ENCODE data around the gene HEXD.

The HEXD gene

GRCh38 chr17:82437325-82437668, 19.1 kb downstream of the HEXD start:
- no peak overlapping the region for H3K4me3 ChIP-seq (ENCODE audit: low read depth in 1 of 2, low read length in 1 of 2)
- peaks cover 25 to 28% of the 10 kb centered on the region in 2 experiments for H3K4me1 ChIP-seq (ENCODE audit: control insufficient read depth in 1 of 2, insufficient read depth in 1 of 2, low read depth in 1 of 2, low read length in 1 of 2)
- H3K36me3 ChIP-seq = peaks cover 64% of the 10 kb centered on the region
- no peaks in the 10 kb centered on the region for H3K9me3 ChIP-seq
- H3K27ac ChIP-seq = no peak overlapping the region
- H3K27me3 ChIP-seq = no peaks in the 10 kb centered on the region
- TF ChIP-seq, protein P1, sequence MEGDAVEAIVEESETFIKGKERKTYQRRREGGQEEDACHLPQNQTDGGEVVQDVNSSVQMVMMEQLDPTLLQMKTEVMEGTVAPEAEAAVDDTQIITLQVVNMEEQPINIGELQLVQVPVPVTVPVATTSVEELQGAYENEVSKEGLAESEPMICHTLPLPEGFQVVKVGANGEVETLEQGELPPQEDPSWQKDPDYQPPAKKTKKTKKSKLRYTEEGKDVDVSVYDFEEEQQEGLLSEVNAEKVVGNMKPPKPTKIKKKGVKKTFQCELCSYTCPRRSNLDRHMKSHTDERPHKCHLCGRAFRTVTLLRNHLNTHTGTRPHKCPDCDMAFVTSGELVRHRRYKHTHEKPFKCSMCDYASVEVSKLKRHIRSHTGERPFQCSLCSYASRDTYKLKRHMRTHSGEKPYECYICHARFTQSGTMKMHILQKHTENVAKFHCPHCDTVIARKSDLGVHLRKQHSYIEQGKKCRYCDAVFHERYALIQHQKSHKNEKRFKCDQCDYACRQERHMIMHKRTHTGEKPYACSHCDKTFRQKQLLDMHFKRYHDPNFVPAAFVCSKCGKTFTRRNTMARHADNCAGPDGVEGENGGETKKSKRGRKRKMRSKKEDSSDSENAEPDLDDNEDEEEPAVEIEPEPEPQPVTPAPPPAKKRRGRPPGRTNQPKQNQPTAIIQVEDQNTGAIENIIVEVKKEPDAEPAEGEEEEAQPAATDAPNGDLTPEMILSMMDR (IDR thresholded peaks at IDR 0.05) = no peak

GRCh38 chr17:82438401-82439193, 20.4 kb downstream of the HEXD start:
- Histone ChIP-seq H3K27me3 (no peaks in the 10 kb centered on the region), H3K27ac (no peak overlapping the region), H3K4me1 (ENCODE audit: control insufficient read depth in 1 of 2, insufficient read depth in 1 of 2, low read depth in 1 of 2, low read length in 1 of 2) (peaks cover 25 to 28% of the 10 kb centered on the region in 2 experiments), H3K9me3 (no peaks in the 10 kb centered on the region), H3K4me3 (ENCODE audit: low read depth in 1 of 2, low read length in 1 of 2) (no peak overlapping the region), H3K36me3 (peaks cover 77% of the 10 kb centered on the region)
- TF ChIP-seq, protein P1 (IDR thresholded peaks at IDR 0.05) = no peak

DNA sequence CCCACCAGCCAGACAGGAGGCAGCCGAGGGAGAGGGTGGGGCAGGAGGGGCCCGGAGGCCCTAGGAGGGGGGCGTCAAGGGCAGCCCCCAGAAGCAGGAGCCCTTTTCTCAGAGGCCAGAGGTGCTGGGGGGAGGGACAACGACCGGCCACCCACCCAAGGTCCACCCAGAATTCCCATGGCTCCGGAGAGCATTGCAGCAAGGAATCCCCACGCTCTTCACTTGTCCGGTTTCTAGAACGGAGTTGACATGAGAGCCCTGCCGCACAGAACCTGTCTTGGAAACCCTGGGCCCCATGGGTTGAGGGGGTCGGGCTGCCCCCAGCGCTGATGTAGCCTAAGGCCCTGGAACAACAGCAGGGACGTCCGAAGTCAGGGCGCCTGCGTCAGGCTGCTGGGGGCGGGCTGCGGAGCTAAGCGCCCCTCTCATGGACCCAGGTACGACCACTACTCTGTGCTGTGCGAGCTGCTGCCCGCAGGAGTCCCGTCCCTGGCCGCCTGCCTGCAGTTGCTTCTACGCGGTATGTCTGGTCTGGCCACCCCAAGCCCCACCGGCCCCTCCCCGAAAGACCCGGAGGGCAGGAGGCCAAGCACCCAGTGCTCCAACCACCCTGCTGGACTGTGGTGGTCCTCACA, 21.2 kb downstream of the HEXD start:
- Histone ChIP-seq H3K36me3 (peaks cover 79% of the 10 kb centered on the region), H3K4me1 (ENCODE audit: control insufficient read depth in 1 of 2, insufficient read depth in 1 of 2, low read depth in 1 of 2, low read length in 1 of 2) (peaks cover 25 to 28% of the 10 kb centered on the region in 2 experiments), H3K27ac (peak overlapping the region; percentile 92), H3K27me3 (no peaks in the 10 kb centered on the region), H3K4me3 (ENCODE audit: low read depth in 1 of 2, low read length in 1 of 2) (no peak overlapping the region), H3K9me3 (no peaks in the 10 kb centered on the region)
- TF ChIP-seq, protein P1 (IDR thresholded peaks at IDR 0.05) = no peak

DNA sequence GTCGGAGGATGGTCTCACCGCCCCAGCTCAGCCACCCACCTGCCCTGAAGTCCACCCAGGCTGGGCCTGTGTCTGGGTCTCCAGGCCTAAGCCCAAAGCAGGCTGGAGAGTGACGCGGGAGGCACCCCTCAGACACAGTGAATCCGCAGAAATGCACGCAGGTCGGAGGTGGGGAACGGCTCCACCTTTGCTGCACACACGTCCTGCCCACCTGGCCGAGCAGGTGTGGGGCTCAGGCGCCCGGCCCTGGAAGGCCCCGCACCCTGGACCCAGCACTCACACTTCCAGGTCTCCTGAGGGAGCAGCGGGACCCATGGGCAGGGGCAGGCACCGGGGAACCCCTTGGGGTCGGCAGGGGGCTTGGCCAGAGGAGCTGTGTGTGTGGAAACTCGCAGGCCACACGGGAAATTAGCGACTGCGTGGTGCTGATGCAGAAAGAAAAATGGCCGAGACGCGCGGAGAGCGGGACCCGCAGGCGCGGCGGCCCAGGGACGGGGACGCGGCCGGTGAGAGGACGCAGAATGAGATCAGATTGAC, 21.8 kb downstream of the HEXD start:
- TF ChIP-seq, protein P1 (IDR thresholded peaks at IDR 0.05) = no peak
- Histone ChIP-seq H3K36me3 (peaks cover 85% of the 10 kb centered on the region), H3K4me3 (ENCODE audit: low read depth in 1 of 2, low read length in 1 of 2) (peak overlapping the region; percentile 46 to 54)

DNA sequence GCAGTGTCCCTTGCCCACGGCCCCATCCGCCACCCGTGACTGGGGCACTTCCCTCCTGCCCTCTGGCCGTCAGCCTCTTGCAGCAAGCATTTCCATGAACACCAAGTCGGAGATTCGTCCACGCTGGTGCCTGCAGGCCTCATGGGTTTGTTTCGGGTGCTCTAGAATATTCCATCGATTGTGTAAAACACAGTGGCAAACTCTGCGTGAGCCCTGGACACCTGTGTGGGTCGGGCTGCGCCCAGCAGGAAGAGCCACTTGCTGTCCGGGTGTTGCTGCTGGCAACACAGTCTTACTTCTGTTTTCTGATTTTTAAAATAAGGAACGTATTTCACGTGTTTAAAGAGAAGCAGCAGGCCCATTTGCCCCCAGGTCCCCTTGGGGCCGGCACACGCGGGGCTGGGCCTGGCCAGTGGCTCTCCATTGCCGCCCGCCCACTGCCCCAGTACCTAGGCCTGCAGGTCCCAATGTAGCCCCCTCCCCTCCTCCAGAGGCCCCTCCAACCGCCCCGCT, 22.4 kb downstream of the HEXD start:
- Histone ChIP-seq H3K4me3 (ENCODE audit: low read depth in 1 of 2, low read length in 1 of 2) (peak overlapping the region; percentile 46 to 54), H3K27me3 (no peaks in the 10 kb centered on the region), H3K36me3 (peaks cover 85% of the 10 kb centered on the region), H3K27ac (peak overlapping the region; percentile 92), H3K9me3 (no peaks in the 10 kb centered on the region), H3K4me1 (ENCODE audit: control insufficient read depth in 1 of 2, insufficient read depth in 1 of 2, low read depth in 1 of 2, low read length in 1 of 2) (peaks cover 28 to 30% of the 10 kb centered on the region in 2 experiments)
- TF ChIP-seq, protein P1 (IDR thresholded peaks at IDR 0.05) = peak; percentile 27

More for the DNA sequence above, 21.8 kb downstream of the HEXD start:
- Histone ChIP-seq H3K27ac (peak overlapping the region; percentile 92), H3K4me1 (ENCODE audit: control insufficient read depth in 1 of 2, insufficient read depth in 1 of 2, low read depth in 1 of 2, low read length in 1 of 2) (peaks cover 25 to 28% of the 10 kb centered on the region in 2 experiments), H3K27me3 (no peaks in the 10 kb centered on the region), H3K9me3 (no peaks in the 10 kb centered on the region)

Measured in neutrophil (primary cell).